Neural crest cell (in vitro differentiated cells): ENCODE results near the gene IFT122. TPM values are rescaled to one million over a fixed set of nuclear protein-coding genes. Genes with fewer than 3 reads are reported as not detected.

Experiments
- DNase-seq: peaks from one replicate; pipeline ENCODE4 v3.0.0; 2021; ENCODE audit warnings: low read depth, mixed read lengths, low spot score
- H3K27ac Mint-ChIP-seq: one replicate; pipeline ENCODE4 v1.8.0; 2021; ENCODE audit warnings: mild to moderate bottlenecking, mixed read lengths; ENCODE audit not compliant: unreplicated experiment
- H3K27me3 Mint-ChIP-seq: 2 replicates; pipeline ENCODE4 v1.8.0; 2021; ENCODE audit warnings: low read depth, mild to moderate bottlenecking, mixed read lengths
- H3K36me3 Mint-ChIP-seq: 2 replicates; pipeline ENCODE4 v1.8.0; 2021; ENCODE audit warnings: low read depth, mild to moderate bottlenecking, mixed read lengths
- H3K4me1 Mint-ChIP-seq: 2 replicates; pipeline ENCODE4 v1.8.0; 2021; ENCODE audit warnings: mixed read lengths
- H3K4me3 Mint-ChIP-seq: one replicate; pipeline ENCODE4 v1.8.0; 2021; ENCODE audit warnings: mild to moderate bottlenecking, mixed read lengths
- H3K9me3 Mint-ChIP-seq: 2 replicates; pipeline ENCODE4 v1.8.0; 2021; ENCODE audit warnings: mixed read lengths
- total RNA-seq: library from RNA; stranded (reverse); gene quantifications from 2 replicates; pipeline ENCODE4 v1.2.1, GENCODE V29; 2021
- TF ChIP-seq, protein P1 (sequence below): fragments of 200-600 bp; sonication (generic); conservative IDR thresholded peaks from 2 replicates; pipeline ENCODE4 v1.5.0; 2021; ENCODE audit warnings: antibody characterized with exemption, mild to moderate bottlenecking

The IFT122 gene
- total RNA-seq, 1 donor from 2014 or later: 44.9 TPM

DNA sequence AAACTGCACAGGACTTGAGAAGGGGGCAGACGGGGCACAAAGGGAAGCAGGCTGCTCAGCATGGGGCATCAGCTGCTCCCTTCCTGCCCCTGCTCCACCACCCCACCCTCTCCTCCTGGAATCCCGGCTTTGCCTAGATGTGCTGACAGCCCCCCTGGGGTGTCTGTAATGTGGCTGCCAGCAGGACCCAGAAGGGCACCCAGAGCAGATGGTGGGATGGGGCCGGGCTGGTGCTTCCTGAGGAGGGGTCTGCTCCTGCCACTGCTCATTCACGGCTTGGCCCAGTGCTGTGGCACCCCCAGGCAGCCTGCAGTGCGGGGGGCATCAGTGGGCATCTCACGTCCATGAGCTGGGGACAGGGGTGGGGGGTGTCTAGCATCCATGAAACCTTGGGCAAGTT lies 113.1 kb downstream of the IFT122 start:
- no peaks in the 10 kb centered on the region for H3K36me3 Mint-ChIP-seq
- TF ChIP-seq, protein P1, sequence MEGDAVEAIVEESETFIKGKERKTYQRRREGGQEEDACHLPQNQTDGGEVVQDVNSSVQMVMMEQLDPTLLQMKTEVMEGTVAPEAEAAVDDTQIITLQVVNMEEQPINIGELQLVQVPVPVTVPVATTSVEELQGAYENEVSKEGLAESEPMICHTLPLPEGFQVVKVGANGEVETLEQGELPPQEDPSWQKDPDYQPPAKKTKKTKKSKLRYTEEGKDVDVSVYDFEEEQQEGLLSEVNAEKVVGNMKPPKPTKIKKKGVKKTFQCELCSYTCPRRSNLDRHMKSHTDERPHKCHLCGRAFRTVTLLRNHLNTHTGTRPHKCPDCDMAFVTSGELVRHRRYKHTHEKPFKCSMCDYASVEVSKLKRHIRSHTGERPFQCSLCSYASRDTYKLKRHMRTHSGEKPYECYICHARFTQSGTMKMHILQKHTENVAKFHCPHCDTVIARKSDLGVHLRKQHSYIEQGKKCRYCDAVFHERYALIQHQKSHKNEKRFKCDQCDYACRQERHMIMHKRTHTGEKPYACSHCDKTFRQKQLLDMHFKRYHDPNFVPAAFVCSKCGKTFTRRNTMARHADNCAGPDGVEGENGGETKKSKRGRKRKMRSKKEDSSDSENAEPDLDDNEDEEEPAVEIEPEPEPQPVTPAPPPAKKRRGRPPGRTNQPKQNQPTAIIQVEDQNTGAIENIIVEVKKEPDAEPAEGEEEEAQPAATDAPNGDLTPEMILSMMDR: no peak
- H3K4me1 Mint-ChIP-seq: peaks cover 32% of the 10 kb centered on the region
- no peak for DNase-seq
- no peak overlapping the region for H3K4me3 Mint-ChIP-seq
- no peaks in the 10 kb centered on the region for H3K27me3 Mint-ChIP-seq
- H3K27ac Mint-ChIP-seq: no peak overlapping the region
- H3K9me3 Mint-ChIP-seq: no peaks in the 10 kb centered on the region

DNA sequence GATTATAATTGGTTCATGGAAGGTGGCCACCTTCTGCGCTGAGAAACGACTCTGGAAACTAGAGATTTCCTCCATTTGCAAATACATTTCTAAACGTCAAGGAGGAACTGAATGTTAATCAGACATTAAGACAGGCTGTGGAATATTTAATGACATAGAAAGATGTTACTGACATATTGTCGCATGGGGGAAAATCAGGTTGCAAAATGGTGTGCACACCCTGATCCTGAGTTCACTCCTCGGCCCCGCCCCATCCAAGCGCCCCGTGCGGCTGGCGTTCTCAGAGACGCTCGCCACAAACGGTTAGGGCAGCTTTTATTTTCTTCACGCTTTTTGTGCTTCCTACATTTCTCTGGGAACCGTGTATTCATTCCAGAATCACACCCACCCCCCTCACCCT lies 113.7 kb downstream of the IFT122 start:
- TF ChIP-seq, protein P1: no peak
- no peaks in the 10 kb centered on the region for H3K27me3 Mint-ChIP-seq
- no peaks in the 10 kb centered on the region for H3K9me3 Mint-ChIP-seq
- no peak for DNase-seq
- no peaks in the 10 kb centered on the region for H3K36me3 Mint-ChIP-seq
- peaks cover 38% of the 10 kb centered on the region for H3K4me1 Mint-ChIP-seq
- H3K27ac Mint-ChIP-seq: no peak overlapping the region
- no peak overlapping the region for H3K4me3 Mint-ChIP-seq

DNA sequence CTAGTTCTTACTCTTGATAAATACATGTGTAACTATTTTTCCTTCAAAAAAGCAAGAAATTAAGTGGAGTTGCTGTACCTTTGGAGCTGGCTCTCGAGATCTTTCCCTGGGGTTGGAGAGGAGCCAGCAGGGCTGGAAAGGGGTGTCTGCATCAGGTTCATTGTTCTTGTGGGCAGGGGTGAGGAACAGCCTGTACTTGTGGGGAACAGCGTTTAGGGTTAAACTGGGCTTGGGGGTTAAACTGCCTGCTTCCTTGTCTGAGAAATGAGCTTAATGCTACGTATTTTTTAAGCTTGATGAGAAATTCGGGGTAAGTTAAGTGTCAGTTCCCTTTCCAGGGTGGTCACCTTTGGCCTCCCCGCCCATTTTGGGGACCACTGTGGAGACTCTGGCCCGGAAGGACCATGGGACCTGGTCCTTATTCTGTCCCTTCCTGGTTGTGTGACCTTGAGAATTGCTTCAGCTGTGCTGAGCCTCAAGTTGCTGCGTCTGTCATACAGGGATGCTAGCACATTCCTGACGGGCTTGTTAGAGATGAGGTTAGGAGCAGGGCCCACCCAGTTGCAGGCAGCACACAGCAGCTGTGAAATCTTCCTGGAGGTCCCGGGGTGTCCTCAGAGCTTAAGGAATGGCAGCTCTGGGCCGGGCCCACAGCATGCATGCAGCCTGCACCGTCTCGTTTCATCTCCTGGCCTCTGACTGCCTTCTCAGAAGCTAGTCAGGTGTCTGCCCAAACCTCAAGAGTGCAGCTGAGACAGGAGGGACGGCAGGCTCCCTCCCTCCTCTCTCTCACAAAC lies 114.5 kb downstream of the IFT122 start:
- no peak for DNase-seq

DNA sequence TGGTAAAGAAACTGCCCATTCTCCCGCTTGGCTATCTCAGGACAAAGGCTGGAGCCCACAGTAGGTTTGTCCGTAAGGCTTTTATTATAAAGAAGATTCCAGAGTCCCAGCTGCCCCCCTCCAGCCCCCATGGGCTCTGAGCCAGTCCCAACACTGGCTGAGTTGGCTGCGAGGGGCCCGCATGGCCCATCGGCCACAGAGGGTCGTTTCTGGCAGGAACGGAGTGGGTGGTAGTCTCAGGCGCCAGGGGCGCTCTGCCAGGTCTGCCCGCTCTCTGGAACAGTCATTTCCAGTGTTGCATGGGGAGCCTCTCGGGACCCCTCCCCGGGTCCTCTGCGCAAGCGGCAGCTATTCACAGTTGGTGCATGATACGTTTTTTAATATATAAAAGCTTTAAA lies 115.1 kb downstream of the IFT122 start:
- H3K27ac Mint-ChIP-seq: no peak overlapping the region
- DNase-seq: no peak
- H3K27me3 Mint-ChIP-seq: no peaks in the 10 kb centered on the region
- H3K4me3 Mint-ChIP-seq: no peak overlapping the region
- TF ChIP-seq, protein P1: no peak
- H3K9me3 Mint-ChIP-seq: no peaks in the 10 kb centered on the region
- H3K36me3 Mint-ChIP-seq: no peaks in the 10 kb centered on the region
- peaks cover 38% of the 10 kb centered on the region for H3K4me1 Mint-ChIP-seq

More for the DNA sequence above, 114.5 kb downstream of the IFT122 start:
- Mint-ChIP-seq H3K4me1 (peaks cover 38% of the 10 kb centered on the region), H3K36me3 (no peaks in the 10 kb centered on the region), H3K4me3 (no peak overlapping the region), H3K9me3 (no peaks in the 10 kb centered on the region), H3K27me3 (no peaks in the 10 kb centered on the region), H3K27ac (no peak overlapping the region)
- TF ChIP-seq, protein P1: no peak

DNA sequence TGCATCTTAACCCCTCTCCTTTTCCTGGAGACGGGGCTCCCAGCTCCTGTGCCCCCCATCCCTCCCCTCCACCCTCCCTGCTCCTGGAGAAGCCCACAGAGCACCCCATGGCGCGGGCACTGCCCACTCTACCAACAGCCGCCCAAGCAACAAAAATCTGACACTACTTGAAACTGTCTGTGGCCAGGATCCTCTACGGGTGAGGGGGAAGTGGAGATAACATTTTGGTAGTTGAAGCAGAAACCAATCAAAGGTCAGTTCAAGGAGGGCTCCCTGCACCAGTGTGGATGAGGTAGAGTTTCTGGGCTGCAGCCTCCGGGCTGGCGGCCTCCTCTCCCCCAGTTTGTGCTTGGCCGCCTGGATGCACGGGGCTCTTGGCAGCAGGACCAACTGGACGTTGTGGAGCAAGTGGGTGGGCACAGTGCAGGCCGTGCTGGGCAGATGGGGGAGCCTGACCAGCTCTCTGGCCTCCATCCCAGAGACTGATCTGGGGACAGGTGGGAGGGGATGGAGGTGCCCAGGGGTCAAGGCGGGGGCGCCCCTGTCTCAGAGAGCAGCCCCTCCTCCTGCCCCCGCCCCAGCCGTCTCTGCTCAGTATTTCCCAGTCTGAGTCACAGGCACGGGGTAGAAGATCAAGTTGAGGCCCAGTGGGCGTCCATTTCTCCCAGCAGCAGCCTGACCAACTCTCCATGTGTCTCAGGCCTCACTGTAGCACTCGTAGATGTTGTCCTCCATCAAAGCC lies 115.8 kb downstream of the IFT122 start:
- no peak for DNase-seq
- no peaks in the 10 kb centered on the region for H3K36me3 Mint-ChIP-seq
- TF ChIP-seq, protein P1: no peak
- H3K4me3 Mint-ChIP-seq: no peak overlapping the region
- no peaks in the 10 kb centered on the region for H3K9me3 Mint-ChIP-seq
- no peaks in the 10 kb centered on the region for H3K27me3 Mint-ChIP-seq
- H3K4me1 Mint-ChIP-seq: peaks cover 42% of the 10 kb centered on the region
- no peak overlapping the region for H3K27ac Mint-ChIP-seq
